Uterus (tissue), 2 donors: Measurements from ENCODE around the gene AHSP.

ENCODE experiments used
- POLR2A ChIP-seq, 2 donors: fragments of 450-650 bp; IDR thresholded peaks; one replicate each; pipeline ENCODE4 v1.6.1; 2016; ENCODE audit warnings: antibody characterized with exemption in 2 of 2, mild to moderate bottlenecking in 1 of 2, moderate library complexity in 1 of 2
- TF ChIP-seq, protein P1 (sequence below), 4 experiments: fragments of 200-600 bp in 2 of 4; fragments of 450-650 bp in 2 of 4; sonication (generic) in 2 of 4; IDR thresholded peaks; one replicate each; pipeline ENCODE4 v1.5.1; 2016 to 2019; ENCODE audit warnings: antibody characterized with exemption in 4 of 4, mild to moderate bottlenecking in 2 of 4, moderate library complexity in 1 of 4

DNA sequence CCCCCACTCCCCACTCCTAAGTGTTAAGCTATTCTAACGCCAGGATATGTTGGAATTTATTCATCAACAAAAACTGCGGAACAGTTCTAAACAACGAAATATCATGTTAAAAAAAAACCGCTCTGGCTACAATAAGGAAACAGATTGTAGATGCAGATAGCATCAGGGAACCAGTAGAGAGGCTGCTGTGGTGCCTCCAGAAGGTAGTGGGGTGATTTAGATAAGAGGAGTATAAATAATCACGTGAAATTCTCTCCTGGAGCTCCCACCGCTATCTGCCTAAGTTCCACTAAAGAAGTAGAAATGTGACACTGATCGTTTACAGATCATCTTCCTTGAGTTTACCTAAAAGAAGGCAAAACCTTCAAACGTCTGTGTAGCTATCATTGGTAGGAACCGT is 8.0 kb downstream of the AHSP start:
- TF ChIP-seq, protein P1, sequence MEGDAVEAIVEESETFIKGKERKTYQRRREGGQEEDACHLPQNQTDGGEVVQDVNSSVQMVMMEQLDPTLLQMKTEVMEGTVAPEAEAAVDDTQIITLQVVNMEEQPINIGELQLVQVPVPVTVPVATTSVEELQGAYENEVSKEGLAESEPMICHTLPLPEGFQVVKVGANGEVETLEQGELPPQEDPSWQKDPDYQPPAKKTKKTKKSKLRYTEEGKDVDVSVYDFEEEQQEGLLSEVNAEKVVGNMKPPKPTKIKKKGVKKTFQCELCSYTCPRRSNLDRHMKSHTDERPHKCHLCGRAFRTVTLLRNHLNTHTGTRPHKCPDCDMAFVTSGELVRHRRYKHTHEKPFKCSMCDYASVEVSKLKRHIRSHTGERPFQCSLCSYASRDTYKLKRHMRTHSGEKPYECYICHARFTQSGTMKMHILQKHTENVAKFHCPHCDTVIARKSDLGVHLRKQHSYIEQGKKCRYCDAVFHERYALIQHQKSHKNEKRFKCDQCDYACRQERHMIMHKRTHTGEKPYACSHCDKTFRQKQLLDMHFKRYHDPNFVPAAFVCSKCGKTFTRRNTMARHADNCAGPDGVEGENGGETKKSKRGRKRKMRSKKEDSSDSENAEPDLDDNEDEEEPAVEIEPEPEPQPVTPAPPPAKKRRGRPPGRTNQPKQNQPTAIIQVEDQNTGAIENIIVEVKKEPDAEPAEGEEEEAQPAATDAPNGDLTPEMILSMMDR (IDR thresholded peaks at IDR 0.05): no peak
- no peak for TF ChIP-seq POLR2A (IDR thresholded peaks at IDR 0.05)
